Vagina (tissue), 2 donors: ENCODE measurements around the gene FADS1. TPM values are rescaled to one million over a fixed set of nuclear protein-coding genes. Genes with fewer than 3 reads are reported as not detected.

Experiments
- DNase-seq, 2 donors: peaks; one replicate each; pipeline ENCODE4 v3.0.0-alpha.2; 2017; ENCODE audit errors: extremely low spot score in 2 of 2
- H3K27ac ChIP-seq: fragments of 200-600 bp; sonication (generic); one replicate; pipeline ENCODE4 v1.5.1; 2019
- H3K27me3 ChIP-seq: fragments of 200-600 bp; sonication (generic); one replicate; pipeline ENCODE4 v1.5.1; 2019
- H3K36me3 ChIP-seq, 2 donors: fragments of 200-600 bp; sonication (generic); one replicate each; pipeline ENCODE4 v1.5.1; 2017 to 2019
- H3K4me1 ChIP-seq: fragments of 200-600 bp; sonication (generic); one replicate; pipeline ENCODE4 v1.5.1; 2019
- H3K4me3 ChIP-seq, 2 donors: fragments of 200-600 bp; sonication (generic); 1 replicate in 1 of 2; 2 replicates in 1 of 2; pipeline ENCODE4 v1.5.1; 2016 to 2019
- H3K9me3 ChIP-seq: fragments of 200-600 bp; sonication (generic); one replicate; pipeline ENCODE4 v1.5.1; 2019
- CTCF ChIP-seq, 3 experiments: fragments of 450-650 bp in 2 of 3; fragments of 200-600 bp in 1 of 3; sonication (generic) in 1 of 3; IDR thresholded peaks; one replicate each; pipeline ENCODE4 v1.5.1; 2017 to 2019; ENCODE audit warnings: antibody characterized with exemption in 3 of 3, mild to moderate bottlenecking in 2 of 3, moderate library complexity in 2 of 3
- POLR2A ChIP-seq, 2 donors: fragments of 450-650 bp; IDR thresholded peaks; one replicate each; pipeline ENCODE4 v1.6.1; 2017; ENCODE audit warnings: antibody characterized with exemption in 2 of 2, mild to moderate bottlenecking in 2 of 2, moderate library complexity in 2 of 2
- POLR2AphosphoS5 ChIP-seq, 2 donors: sonication (generic); formaldehyde crosslinking; IDR thresholded peaks; one replicate each; pipeline ENCODE4 v1.9.0; 2017; ENCODE audit warnings: antibody characterized with exemption in 2 of 2, mild to moderate bottlenecking in 2 of 2, low read depth in 1 of 2; ENCODE audit not compliant: insufficient read depth in 1 of 2
- intact Hi-C: fragments of 100-400 bp; cut with DNase I; formaldehyde crosslinking; loops from one replicate; pipeline ENCODE4 v1.15.1; 2023
- total RNA-seq: library from RNA; depleted of rRNA; stranded (reverse); fragments of >200 nt; gene quantifications from one replicate; pipeline ENCODE4 v1.2.3, GENCODE V29; 2016

Gene FADS1
- total RNA-seq, 1 donor from 2014 or later: 9.8 TPM

GRCh38 chr11:61846362-61847020, 29.7 kb upstream of the FADS1 start:
- Histone ChIP-seq H3K4me1 (no peaks in the 10 kb centered on the region), H3K27me3 (no peaks in the 10 kb centered on the region), H3K4me3 (no peak overlapping the region), H3K9me3 (no peaks in the 10 kb centered on the region), H3K27ac (no peak overlapping the region), H3K36me3 (peaks cover 0 to 42% of the 10 kb centered on the region in 2 donors)
- intact Hi-C loops: no loop called here
- TF ChIP-seq POLR2A (IDR thresholded peaks at IDR 0.05) (no peak), CTCF (IDR thresholded peaks at IDR 0.05) (no peak), POLR2AphosphoS5 (IDR thresholded peaks at IDR 0.05; ENCODE audit: insufficient read depth in 1 of 2, low read depth in 1 of 2) (no peak)
- DNase-seq: no peak

GRCh38 chr11:61844909-61845565, 28.2 kb upstream of the FADS1 start:
- Histone ChIP-seq H3K27ac (no peak overlapping the region), H3K4me3 (no peak overlapping the region), H3K4me1 (no peaks in the 10 kb centered on the region), H3K9me3 (no peaks in the 10 kb centered on the region), H3K27me3 (no peaks in the 10 kb centered on the region), H3K36me3 (peaks cover 0 to 42% of the 10 kb centered on the region in 2 donors)
- intact Hi-C loops: no loop called here
- DNase-seq: no peak
- TF ChIP-seq POLR2A (IDR thresholded peaks at IDR 0.05) (no peak), CTCF (IDR thresholded peaks at IDR 0.05) (no peak), POLR2AphosphoS5 (IDR thresholded peaks at IDR 0.05; ENCODE audit: insufficient read depth in 1 of 2, low read depth in 1 of 2) (no peak)

GRCh38 chr11:61842528-61842820, 25.7 kb upstream of the FADS1 start:
- H3K27ac ChIP-seq: no peak overlapping the region
- H3K9me3 ChIP-seq: no peaks in the 10 kb centered on the region
- DNase-seq: no peak
- intact Hi-C loops: no loop called here
- no peak overlapping the region for H3K4me3 ChIP-seq
- peaks cover 0 to 20% of the 10 kb centered on the region in 2 donors for H3K36me3 ChIP-seq
- no peaks in the 10 kb centered on the region for H3K27me3 ChIP-seq
- no peaks in the 10 kb centered on the region for H3K4me1 ChIP-seq
- TF ChIP-seq POLR2A (IDR thresholded peaks at IDR 0.05): no peak
- TF ChIP-seq CTCF (IDR thresholded peaks at IDR 0.05): no peak
- no peak for TF ChIP-seq POLR2AphosphoS5 (IDR thresholded peaks at IDR 0.05; ENCODE audit: insufficient read depth in 1 of 2, low read depth in 1 of 2)

- H3K9me3 ChIP-seq: no peaks in the 10 kb centered on the region
- H3K36me3 ChIP-seq: peaks cover 0 to 18% of the 10 kb centered on the region in 2 donors
- no peaks in the 10 kb centered on the region for H3K4me1 ChIP-seq
- TF ChIP-seq POLR2AphosphoS5 (IDR thresholded peaks at IDR 0.05; ENCODE audit: insufficient read depth in 1 of 2, low read depth in 1 of 2): no peak
- no peak for TF ChIP-seq POLR2A (IDR thresholded peaks at IDR 0.05)
- no peak for TF ChIP-seq CTCF (IDR thresholded peaks at IDR 0.05)
- no peaks in the 10 kb centered on the region for H3K27me3 ChIP-seq
- H3K27ac ChIP-seq: no peak overlapping the region
- H3K4me3 ChIP-seq: no peak overlapping the region
- intact Hi-C loops: no loop called here
- no peak for DNase-seq
Observed at GRCh38 chr11:61841636-61842527, 25.1 kb upstream of the FADS1 start.
